Jurkat, Clone E6-1 (cell line): Measurements from ENCODE around the gene SYCE1L.

Experiments
- DNase-seq: peaks from one replicate; pipeline ENCODE4 v3.0.0-alpha.2; 2011; ENCODE audit warnings: low read depth, low spot score
- H3K4me3 ChIP-seq: 2 replicates; pipeline ENCODE4 v1.5.1; 2011; ENCODE audit warnings: mild to moderate bottlenecking, low read length, control low read depth, moderate library complexity

SYCE1L gene

GRCh38 chr16:77194295-77195231, 4.6 kb upstream of the SYCE1L start:
- no peak overlapping the region for H3K4me3 ChIP-seq
- no peak for DNase-seq

DNA sequence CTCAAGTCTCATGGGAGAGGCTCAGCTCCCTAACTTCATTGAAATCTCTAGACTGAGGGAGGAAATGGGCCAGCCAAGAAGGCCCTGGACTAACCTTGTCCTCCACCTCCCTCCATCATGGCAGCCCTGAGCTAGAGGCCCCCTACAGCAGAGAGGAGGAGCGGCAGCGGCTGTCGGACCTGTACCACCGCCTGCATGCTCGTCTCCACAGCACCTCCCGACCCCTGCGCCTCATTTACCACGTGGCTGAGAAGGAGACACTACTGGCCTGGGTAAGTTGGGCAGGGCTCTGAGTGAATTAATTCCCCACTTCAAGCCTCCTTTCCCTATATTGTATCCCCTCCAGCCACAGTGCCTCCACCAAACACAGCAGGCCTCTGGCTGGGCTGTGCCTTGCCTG, 3.8 kb upstream of the SYCE1L start:
- no peak overlapping the region for H3K4me3 ChIP-seq
- DNase-seq: no peak

- no peak for DNase-seq
- H3K4me3 ChIP-seq: no peak overlapping the region
Observed at GRCh38 chr16:77197747-77198146, 1.5 kb upstream of the SYCE1L start.

GRCh38 chr16:77206533-77206932, 7.3 kb downstream of the SYCE1L start:
- no peak overlapping the region for H3K4me3 ChIP-seq
- no peak for DNase-seq

GRCh38 chr16:77207030-77207429, 7.8 kb downstream of the SYCE1L start:
- no peak for DNase-seq

DNA sequence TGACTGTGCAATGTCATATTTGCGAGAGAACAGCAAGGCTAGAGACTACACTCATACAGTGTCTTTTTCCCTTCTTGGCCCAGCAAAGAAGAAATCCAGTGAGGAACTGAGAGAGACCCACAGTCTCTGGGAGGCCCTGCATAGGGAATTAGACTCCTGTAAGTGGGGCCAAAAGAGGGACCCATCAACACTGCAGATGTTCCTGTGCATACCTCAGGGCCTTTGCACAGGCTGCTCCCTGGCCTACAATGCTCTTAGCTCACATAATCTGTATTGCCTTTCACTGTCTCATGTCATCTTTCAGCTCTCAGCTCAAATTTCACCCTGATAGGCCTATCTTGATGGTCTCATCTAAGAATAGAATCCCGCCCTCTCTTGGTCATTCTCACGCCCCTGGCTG, 9.2 kb downstream of the SYCE1L start:
- no peak overlapping the region for H3K4me3 ChIP-seq
- no peak for DNase-seq

More at GRCh38 chr16:77207030-77207429, 7.8 kb downstream of the SYCE1L start:
- H3K4me3 ChIP-seq: no peak overlapping the region

DNA sequence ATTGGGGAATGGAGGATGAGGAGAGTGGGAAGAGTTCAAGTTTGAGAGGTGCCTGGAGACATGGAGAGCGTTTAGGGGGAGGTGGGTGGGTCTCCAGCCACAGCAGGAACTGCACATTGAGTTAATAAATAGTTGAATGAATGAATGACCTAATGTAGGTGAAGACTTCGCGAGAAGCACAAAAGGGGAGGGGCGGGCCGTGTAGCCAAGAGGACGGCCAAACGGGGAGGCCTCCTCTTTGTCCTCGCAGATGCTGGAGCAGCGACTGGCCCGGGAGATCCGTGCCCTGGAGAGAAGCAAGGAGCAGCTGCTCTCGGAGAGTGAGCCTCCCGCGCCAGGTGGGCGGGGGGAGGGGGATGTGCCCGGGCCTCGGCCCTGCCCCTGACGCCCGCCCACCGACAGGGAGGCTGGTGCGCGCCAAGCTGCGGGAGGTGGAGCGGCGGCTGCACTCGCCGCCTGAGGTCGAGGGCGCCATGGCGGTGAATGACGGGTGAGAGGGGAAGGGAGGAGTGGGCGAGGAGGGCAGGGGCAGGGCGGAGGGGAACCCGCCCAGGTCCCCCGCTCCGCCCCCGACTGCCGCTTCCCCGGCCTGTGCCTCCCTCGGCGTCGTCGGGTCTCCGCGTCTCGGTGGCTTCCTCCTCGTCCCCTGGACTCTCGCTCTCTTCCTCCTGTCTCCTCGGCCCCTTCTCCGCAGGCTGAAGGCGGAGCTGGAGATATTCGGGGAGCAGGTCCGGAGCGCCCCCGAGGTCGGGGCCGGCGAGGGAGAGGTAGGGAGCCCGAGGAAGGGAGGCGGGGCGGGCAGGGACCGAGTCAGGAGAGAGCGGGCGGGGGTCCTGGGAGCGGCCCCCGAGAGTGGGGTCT, 12.9 kb downstream of the SYCE1L start:
- H3K4me3 ChIP-seq: peak overlapping the region; percentile 59
- peak; percentile 69 for DNase-seq

DNA sequence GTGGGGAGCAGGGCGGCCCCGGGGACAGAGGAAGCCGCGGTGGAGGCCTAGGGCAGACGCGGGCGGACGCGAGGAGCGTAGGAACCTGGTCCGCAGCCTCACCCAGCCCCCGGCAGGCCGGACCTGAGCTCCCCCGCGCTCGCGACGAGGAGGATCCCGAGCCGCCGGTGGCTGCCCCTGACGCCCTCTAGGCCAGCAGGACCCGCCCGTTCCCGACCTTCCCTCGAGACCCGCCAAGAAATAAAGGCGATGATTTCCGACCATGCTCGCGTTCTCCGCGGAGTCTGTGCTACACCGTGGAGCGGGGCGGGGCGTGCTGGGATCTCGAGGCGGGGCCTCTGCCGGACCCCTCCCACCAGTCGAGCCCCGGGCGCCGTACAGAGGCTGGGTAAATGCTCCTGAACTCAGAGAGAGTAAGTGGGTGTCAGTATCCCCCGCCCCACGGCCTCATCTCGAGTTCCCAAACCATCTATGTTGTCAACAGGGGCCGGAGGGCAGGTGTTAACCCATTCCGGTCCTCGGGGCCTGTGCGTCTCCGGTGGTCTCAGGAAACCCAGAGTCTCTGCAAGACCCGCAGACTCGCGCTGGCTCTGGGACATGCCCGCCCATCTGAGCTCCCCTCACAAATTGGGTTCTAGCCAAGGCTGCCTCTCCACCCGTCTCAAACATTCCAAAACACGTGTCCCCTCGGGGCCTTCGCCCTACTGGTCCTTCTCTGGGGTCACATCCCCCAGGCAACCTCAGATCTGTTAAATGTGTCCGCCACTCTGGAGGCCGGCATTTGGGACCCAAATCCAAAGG, 13.7 kb downstream of the SYCE1L start:
- H3K4me3 ChIP-seq: peak overlapping the region; percentile 59
- DNase-seq: no peak

- DNase-seq: no peak
- no peak overlapping the region for H3K4me3 ChIP-seq
Observed at GRCh38 chr16:77213542-77214106, 14.4 kb downstream of the SYCE1L start.

- no peak for DNase-seq
- no peak overlapping the region for H3K4me3 ChIP-seq
Observed at GRCh38 chr16:77214411-77215138, 15.4 kb downstream of the SYCE1L start.

- H3K4me3 ChIP-seq: no peak overlapping the region
- DNase-seq: no peak
Observed at GRCh38 chr16:77219437-77219836, 20.2 kb downstream of the SYCE1L start.

- DNase-seq: no peak
- H3K4me3 ChIP-seq: no peak overlapping the region
Observed at GRCh38 chr16:77220427-77220826, 21.2 kb downstream of the SYCE1L start.

DNA sequence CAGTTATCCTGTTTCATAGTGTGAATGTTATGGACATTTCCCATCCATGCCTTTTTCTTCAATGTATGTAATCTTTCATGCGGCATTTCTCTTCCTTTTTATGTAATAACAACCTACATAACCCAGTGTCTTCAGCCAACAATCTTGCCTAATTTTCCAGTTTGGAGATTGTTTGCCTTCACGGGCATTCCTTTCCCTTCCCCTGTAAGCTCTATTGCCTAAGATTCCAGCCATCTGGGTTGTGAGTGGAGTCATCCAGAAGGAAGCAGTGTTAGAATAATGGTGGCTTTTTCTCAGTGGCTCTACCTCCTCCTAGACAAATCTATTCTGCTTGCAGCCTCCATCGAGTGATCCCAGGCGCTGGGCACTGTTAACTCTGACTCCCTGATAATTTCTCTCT, 22.3 kb downstream of the SYCE1L start:
- no peak for DNase-seq
- H3K4me3 ChIP-seq: no peak overlapping the region

DNA sequence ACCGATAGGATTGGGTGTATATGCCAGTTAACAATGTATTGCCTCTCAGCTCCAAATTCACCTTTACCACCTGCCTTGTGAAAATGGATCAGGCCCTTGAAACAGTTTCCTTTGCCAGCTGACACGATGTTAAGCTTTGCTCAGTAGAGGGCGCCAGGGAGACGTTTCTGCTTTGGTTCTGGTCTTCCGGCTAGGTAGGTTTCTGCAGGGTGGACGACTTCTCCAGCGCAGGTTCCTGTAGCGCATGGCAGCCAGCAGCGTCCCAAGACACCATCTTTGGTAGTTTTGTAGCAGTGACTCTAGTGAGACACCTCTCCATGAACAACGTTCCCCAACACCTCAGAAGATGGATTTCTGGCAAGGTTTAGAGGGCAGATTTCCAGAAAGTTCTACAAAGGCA, 24.0 kb downstream of the SYCE1L start:
- no peak overlapping the region for H3K4me3 ChIP-seq
- no peak for DNase-seq

DNA sequence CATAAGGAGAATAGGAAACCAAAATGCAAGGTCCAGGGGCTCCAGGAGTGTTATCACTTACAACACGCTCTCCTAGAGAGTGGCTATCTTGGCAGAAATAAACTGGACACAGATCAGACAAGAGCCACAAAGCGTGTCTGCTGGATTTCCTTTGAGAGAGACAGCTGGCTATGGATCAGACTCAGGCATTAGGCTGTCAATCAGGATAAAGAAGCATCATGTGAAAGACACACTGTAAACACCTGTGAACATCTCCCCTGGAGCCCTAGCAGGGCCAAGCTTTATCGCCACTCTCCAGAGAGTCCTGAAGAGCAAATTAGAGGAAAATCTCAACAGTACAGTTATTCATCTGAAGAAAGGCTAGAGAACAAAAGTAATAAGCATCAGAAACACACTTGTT, 26.0 kb downstream of the SYCE1L start:
- no peak for DNase-seq
- no peak overlapping the region for H3K4me3 ChIP-seq

GRCh38 chr16:77227745-77228144, 28.5 kb downstream of the SYCE1L start:
- DNase-seq: no peak

DNA sequence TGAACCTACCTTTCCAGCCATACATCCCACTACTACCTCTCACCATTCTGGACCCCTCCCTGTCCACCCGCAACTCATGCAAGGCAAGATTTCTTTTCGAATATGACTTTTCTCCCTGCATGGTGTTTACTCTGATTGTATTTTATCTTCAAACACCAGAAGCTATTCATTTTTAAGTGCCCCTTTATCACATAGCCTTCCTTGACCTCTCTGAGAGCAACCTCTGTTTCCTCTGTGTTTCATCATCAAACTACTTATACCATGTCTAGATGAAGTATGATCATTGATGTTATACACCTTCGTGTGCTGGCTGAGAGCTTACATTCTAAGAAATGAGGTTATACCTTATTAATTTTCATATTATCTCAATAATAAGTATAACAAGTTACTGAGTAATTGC, 31.8 kb downstream of the SYCE1L start:
- DNase-seq: no peak
- H3K4me3 ChIP-seq: no peak overlapping the region

More at GRCh38 chr16:77227745-77228144, 28.5 kb downstream of the SYCE1L start:
- H3K4me3 ChIP-seq: no peak overlapping the region

DNA sequence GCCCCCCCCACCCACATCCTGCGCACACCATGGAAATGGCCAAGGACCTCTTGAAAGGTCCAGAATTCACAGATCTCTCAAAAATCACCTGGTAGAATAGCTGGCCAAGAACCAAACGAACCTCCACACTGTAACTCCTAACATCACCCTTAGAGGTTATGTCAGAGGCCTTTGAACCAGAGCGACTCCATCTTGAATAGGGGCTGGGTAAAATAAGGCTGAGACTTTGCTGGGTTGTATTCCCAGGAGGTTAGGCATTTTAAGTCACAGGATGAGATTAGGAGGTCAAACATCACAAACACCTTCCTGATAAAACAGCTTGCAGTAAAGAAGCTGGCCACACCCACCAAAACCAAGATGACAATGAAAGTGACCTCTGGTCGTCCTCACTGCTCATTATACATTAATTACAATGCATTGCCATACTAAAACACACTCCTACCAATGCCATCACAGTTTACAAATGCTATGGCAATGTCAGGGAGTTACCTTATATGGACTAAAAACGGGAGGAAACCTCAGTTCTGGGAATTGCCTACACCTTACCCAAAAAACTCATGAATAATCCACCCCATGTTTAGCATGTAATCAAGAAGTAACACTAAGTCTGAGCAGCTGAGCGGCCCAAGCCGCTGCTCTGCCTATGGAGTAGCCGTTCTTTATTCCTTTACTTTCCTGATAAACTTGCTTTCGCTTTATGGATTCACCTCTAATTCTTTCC, 34.8 kb downstream of the SYCE1L start:
- no peak for DNase-seq
- H3K4me3 ChIP-seq: no peak overlapping the region
